Stimulated activated naive CD8-positive, alpha-beta T cell treated with anti-CD3 and anti-CD28 coated beads, Interleukin-15, Interleukin-2, amounts not matched to agents 100 ng/mL and 50 ng/mL, for 24 hours (primary cell): Measurements from ENCODE around the gene SLTM.
"Not testable (repeated sequence)": the region's sequence is repeated elsewhere in the genome, so short reads cannot be mapped to it uniquely, and the experiment has no call there.

Source experiments
- H3K27ac Mint-ChIP-seq: one replicate; pipeline ENCODE4 v1.8.0; 2021; ENCODE audit warnings: mild to moderate bottlenecking, mixed read lengths
- H3K27me3 Mint-ChIP-seq: one replicate; pipeline ENCODE4 v1.8.0; 2021; ENCODE audit warnings: mixed read lengths
- H3K36me3 Mint-ChIP-seq: one replicate; pipeline ENCODE4 v1.8.0; 2021; ENCODE audit warnings: low read depth, mixed read lengths
- H3K4me1 Mint-ChIP-seq: one replicate; pipeline ENCODE4 v1.8.0; 2021; ENCODE audit warnings: low read depth, mixed read lengths
- H3K4me3 Mint-ChIP-seq: one replicate; pipeline ENCODE4 v1.8.0; 2021; ENCODE audit warnings: mild to moderate bottlenecking, mixed read lengths
- H3K9me3 Mint-ChIP-seq: one replicate; pipeline ENCODE4 v1.8.0; 2021; ENCODE audit warnings: mixed read lengths

SLTM gene

DNA sequence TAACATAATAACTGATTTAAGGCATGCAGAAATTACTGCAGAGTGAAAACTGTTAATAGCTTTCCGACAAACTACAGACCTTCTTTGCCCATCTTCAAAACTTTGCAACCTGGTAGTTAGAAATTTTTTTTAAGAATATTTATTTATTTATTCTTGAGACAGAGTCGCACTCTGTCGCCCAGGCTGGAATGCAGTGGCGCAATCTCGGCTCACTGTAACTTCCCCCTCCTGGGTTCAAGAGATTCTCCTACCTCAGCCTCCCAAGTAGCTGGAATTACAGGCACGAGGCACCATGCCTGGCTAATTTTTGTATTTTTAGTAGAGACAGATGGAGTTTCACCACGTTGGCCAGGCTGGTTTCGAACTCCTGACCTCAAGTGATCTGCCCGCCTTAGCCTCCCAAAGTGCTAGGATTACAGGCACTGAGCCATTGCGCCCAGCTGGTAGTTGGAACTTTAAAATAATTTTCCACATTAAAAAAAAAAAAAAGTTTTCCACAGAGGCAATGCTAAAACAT lies 15.8 kb downstream of the SLTM start:
- Mint-ChIP-seq H3K4me1 (peaks cover 23% of the 10 kb centered on the region), H3K36me3 (peaks cover 53% of the 10 kb centered on the region)
- H3K9me3 Mint-ChIP-seq, H3K27ac Mint-ChIP-seq, H3K27me3 Mint-ChIP-seq, H3K4me3 Mint-ChIP-seq: not testable (repeated sequence)

DNA sequence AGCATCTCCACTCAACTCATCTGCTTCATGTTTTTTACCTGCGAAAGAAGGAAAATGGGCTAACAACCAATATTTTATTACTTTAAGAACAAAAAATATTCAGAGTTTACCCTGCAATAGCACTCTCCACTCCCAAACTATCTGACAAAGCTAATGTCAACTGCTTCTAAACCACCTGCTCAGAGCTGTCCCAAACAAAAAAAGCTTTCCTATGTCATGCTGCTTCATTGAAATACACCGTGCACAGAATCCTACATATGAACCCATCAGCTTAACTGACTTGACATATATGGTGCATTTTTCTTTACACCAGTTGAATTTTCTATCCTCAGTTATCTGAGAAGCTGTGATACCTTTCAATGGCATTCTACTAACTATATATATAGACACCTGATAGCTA lies 16.5 kb downstream of the SLTM start:
- H3K4me1 Mint-ChIP-seq: peaks cover 23% of the 10 kb centered on the region
- no peaks in the 10 kb centered on the region for H3K27me3 Mint-ChIP-seq
- peaks cover 60% of the 10 kb centered on the region for H3K36me3 Mint-ChIP-seq
- no peak overlapping the region for H3K27ac Mint-ChIP-seq
- no peaks in the 10 kb centered on the region for H3K9me3 Mint-ChIP-seq
- no peak overlapping the region for H3K4me3 Mint-ChIP-seq

DNA sequence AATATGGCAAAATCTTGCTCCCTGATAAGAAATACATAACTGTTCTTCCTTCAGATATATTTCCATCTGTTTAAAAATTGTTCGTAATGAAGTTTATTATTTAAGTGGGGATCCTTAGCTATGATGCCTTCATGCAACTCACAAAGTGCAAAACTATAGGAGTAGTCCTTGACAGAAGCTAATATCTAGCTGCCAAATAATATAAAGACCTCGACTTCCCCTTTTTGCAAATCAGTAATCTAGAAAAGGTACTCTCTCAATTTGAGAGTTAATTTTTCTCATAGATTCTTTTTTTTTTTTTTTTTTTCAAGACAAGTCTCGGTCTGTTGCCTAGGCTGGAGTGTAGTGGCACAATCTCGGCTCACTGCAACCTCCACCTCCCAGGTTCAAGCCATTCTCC lies 23.0 kb downstream of the SLTM start:
- Mint-ChIP-seq H3K9me3 (no peaks in the 10 kb centered on the region), H3K4me1 (peaks cover 57% of the 10 kb centered on the region), H3K36me3 (peaks cover 74% of the 10 kb centered on the region), H3K27me3 (no peaks in the 10 kb centered on the region), H3K27ac (no peak overlapping the region), H3K4me3 (no peak overlapping the region)

GRCh38 chr15:58909616-58910015 lies 23.9 kb downstream of the SLTM start:
- no peaks in the 10 kb centered on the region for H3K27me3 Mint-ChIP-seq
- peak overlapping the region; percentile 42 for H3K27ac Mint-ChIP-seq
- H3K4me3 Mint-ChIP-seq: no peak overlapping the region
- peaks cover 57% of the 10 kb centered on the region for H3K4me1 Mint-ChIP-seq
- no peaks in the 10 kb centered on the region for H3K9me3 Mint-ChIP-seq
- H3K36me3 Mint-ChIP-seq: peaks cover 70% of the 10 kb centered on the region

- peaks cover 51% of the 10 kb centered on the region for H3K4me1 Mint-ChIP-seq
- no peaks in the 10 kb centered on the region for H3K9me3 Mint-ChIP-seq
- H3K4me3 Mint-ChIP-seq: no peak overlapping the region
- H3K27me3 Mint-ChIP-seq: no peaks in the 10 kb centered on the region
- no peak overlapping the region for H3K27ac Mint-ChIP-seq
- H3K36me3 Mint-ChIP-seq: peaks cover 61% of the 10 kb centered on the region
Measured at GRCh38 chr15:58908550-58909309, 24.7 kb downstream of the SLTM start.

DNA sequence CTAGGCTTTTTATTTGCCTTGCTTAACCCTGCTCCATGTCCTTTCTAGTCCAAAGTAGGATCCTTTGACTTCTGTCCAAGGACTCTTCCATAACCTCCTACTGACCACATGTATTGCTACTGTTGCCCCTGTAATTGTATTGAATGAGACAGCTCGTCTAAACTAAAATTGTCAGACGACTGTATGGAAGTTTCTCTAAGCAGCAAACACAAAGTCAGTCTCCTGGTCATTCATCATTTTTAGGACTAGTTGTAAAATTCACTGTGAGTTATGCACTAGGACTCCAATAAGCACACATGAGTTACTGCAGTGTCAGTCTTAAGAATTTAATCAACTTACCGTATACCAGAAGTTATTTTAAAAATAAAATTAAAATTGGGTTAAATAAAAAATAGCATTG lies 32.8 kb downstream of the SLTM start:
- Mint-ChIP-seq H3K27ac (peak overlapping the region; percentile 36), H3K9me3 (no peaks in the 10 kb centered on the region), H3K4me1 (peaks cover 5% of the 10 kb centered on the region), H3K4me3 (no peak overlapping the region), H3K36me3 (peaks cover 44% of the 10 kb centered on the region), H3K27me3 (no peaks in the 10 kb centered on the region)

DNA sequence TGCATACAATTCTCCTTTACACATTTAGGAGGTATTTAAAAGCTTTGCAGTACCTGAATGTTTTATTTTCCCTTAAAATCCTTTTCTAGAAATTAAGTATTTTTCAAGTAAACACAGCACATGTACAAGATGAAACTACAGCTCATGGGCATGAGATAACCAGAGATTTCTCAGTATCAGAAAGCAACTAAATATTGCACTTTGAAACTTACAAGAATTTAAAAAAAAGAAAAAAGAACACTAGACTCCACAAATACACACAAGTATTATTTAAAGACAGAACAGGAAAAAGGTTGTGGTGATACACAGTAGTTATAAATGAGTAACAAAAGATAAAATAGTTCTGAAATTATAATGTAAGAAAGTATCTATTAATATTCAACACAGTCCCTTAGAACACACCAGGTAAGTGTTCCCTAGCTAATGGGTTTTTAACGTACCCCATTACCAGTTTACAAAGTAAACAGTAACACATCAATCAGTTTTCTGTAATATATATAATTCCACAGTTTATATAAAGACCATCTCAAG lies 35.3 kb downstream of the SLTM start:
- Mint-ChIP-seq H3K27ac (no peak overlapping the region), H3K9me3 (no peaks in the 10 kb centered on the region), H3K36me3 (peaks cover 63% of the 10 kb centered on the region)

DNA sequence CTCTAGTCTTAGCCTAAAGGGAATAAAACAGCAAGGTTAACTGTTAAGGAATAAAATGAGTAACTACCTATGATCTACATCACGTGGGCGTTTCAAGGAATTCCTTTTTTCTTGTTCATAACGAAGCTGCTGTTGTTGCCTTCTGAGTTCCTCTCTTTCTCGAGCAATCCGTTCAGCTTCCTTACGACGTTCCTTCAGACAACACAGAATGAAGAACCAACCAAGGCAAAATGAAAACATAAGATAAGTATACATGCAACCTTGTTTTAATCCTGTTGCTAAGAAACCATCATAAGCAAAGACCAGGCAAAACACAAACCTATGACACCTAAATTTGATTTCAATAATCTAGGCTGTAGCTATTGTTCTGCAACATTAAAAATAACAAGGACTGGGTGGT lies 44.1 kb downstream of the SLTM start:
- peaks cover 92% of the 10 kb centered on the region for H3K36me3 Mint-ChIP-seq
- H3K27ac Mint-ChIP-seq: peak overlapping the region; percentile 33
- H3K4me3 Mint-ChIP-seq: no peak overlapping the region
- H3K27me3 Mint-ChIP-seq: no peaks in the 10 kb centered on the region
- H3K4me1 Mint-ChIP-seq: no peaks in the 10 kb centered on the region
- H3K9me3 Mint-ChIP-seq: no peaks in the 10 kb centered on the region

More for the DNA sequence above, 35.3 kb downstream of the SLTM start:
- Mint-ChIP-seq H3K4me1 (peaks cover 5% of the 10 kb centered on the region), H3K27me3 (no peaks in the 10 kb centered on the region), H3K4me3 (no peak overlapping the region)

- peak overlapping the region; percentile 36 for H3K27ac Mint-ChIP-seq
- H3K4me3 Mint-ChIP-seq: no peak overlapping the region
- no peaks in the 10 kb centered on the region for H3K4me1 Mint-ChIP-seq
- H3K36me3 Mint-ChIP-seq: peaks cover 89% of the 10 kb centered on the region
- H3K27me3 Mint-ChIP-seq: no peaks in the 10 kb centered on the region
- no peaks in the 10 kb centered on the region for H3K9me3 Mint-ChIP-seq
Measured at GRCh38 chr15:58886921-58887320, 46.6 kb downstream of the SLTM start.

DNA sequence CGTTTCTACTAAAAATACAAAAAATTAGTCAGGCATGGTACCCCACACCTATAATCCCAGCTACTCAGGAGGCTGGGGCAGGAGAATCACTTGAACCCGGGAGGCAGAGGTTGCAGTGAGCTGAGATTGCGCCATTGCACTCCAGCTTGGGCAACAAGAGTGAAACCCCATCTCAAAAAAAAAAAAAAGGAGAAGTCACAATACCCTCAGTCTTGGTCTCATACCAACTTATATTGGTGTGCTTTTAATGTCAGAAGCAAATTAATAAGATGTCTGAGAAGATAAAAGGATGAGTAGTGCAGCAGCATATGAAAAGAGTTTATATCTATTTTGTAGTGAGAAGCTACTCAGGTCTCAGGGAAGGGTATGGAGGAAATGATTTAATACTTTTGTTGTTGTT lies 49.6 kb downstream of the SLTM start:
- not testable (repeated sequence) for H3K4me3 Mint-ChIP-seq, H3K27me3 Mint-ChIP-seq, H3K27ac Mint-ChIP-seq, H3K9me3 Mint-ChIP-seq, H3K4me1 Mint-ChIP-seq
- H3K36me3 Mint-ChIP-seq: peaks cover 90% of the 10 kb centered on the region

GRCh38 chr15:58882243-58882642 lies 51.2 kb downstream of the SLTM start:
- H3K36me3 Mint-ChIP-seq: peaks cover 85% of the 10 kb centered on the region
- H3K27me3 Mint-ChIP-seq: no peaks in the 10 kb centered on the region
- no peak overlapping the region for H3K4me3 Mint-ChIP-seq
- H3K4me1 Mint-ChIP-seq: no peaks in the 10 kb centered on the region
- H3K9me3 Mint-ChIP-seq: no peaks in the 10 kb centered on the region
- H3K27ac Mint-ChIP-seq: peak overlapping the region; percentile 60

- H3K36me3 Mint-ChIP-seq: peaks cover 77% of the 10 kb centered on the region
- H3K4me3 Mint-ChIP-seq: no peak overlapping the region
- no peaks in the 10 kb centered on the region for H3K27me3 Mint-ChIP-seq
- H3K9me3 Mint-ChIP-seq: no peaks in the 10 kb centered on the region
- H3K27ac Mint-ChIP-seq: no peak overlapping the region
- H3K4me1 Mint-ChIP-seq: no peaks in the 10 kb centered on the region
Measured at GRCh38 chr15:58880320-58880719, 53.2 kb downstream of the SLTM start.

- no peak overlapping the region for H3K4me3 Mint-ChIP-seq
- no peaks in the 10 kb centered on the region for H3K9me3 Mint-ChIP-seq
- peaks cover 60% of the 10 kb centered on the region for H3K36me3 Mint-ChIP-seq
- H3K4me1 Mint-ChIP-seq: peaks cover 3% of the 10 kb centered on the region
- H3K27me3 Mint-ChIP-seq: no peaks in the 10 kb centered on the region
- peak overlapping the region; percentile 45 for H3K27ac Mint-ChIP-seq
Measured at GRCh38 chr15:58877999-58878825, 55.3 kb downstream of the SLTM start.

DNA sequence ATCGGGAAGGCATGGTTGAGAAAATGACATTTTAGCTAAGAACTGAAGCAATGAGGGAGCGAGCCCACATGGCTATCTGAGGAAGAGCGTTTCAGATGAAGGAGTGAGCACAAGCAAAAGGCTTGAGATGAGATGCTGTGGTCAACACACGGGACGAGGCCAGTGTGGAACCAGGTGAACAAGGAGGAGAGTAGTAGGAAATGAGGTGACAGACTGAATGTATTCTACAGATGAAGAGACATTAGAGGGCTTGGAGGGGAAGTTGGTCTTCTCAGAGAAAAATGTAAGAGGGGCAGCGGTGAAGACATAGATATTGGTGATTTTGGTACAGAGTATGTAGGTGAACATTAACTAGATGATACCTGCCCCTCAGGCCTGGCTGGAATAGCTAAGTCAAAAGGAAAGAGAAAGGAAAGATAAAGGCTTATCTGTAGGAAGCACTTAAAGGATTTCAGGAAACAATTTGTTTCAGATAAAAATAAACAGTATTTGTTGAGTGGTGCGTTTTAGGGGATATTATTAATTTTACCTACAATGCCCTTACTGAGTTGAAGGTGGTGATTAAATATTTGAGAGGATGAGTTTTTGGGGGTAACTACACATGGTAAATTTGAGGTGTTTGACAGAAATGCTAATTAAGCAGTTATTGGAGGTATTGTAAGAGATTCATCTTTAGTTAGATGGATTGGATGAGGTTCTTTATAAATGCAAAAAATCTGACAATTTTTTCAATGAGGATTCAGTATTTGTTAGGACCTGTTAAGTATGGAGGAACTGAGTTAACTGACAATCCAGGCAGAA lies 57.0 kb downstream of the SLTM start:
- Mint-ChIP-seq H3K9me3 (no peaks in the 10 kb centered on the region), H3K4me3 (no peak overlapping the region), H3K4me1 (peaks cover 3% of the 10 kb centered on the region), H3K27me3 (no peaks in the 10 kb centered on the region), H3K36me3 (peaks cover 47% of the 10 kb centered on the region), H3K27ac (no peak overlapping the region)
